HepG2 (cell line): ENCODE data around the gene RBBP8NL. TPM values are rescaled to one million over a fixed set of nuclear protein-coding genes. Genes with fewer than 3 reads are reported as not detected.

Experiments used
- ATAC-seq: fragments of 200-7000 bp; cut with Tn5 transposase; 3 replicates; pipeline ENCODE4 v1.9.1; 2020; ENCODE audit warnings: mild to moderate bottlenecking, moderate library complexity
- BruUV-seq: library from RNA; stranded (reverse); fragments of 400-500 nt; replicated peaks from 2 replicates; lab custom pipeline; 2021; lab: Mats Ljungman, UMichigan
- CTCF ChIA-PET: fragments of 300-600 bp; formaldehyde crosslinking; extraction: SDS; loops from one replicate; lab custom pipeline; 2021; ENCODE audit warnings: low total read pairs, inconsistent platforms, low intra/inter-chr PET ratio; lab: Yijun Ruan, JAX
- POLR2A ChIA-PET: fragments of 350-600 bp; sonication (Branson Sonifier 250); formaldehyde crosslinking; loops from one replicate; lab custom pipeline; 2020; ENCODE audit warnings: antibody characterized with exemption, inconsistent platforms; lab: Yijun Ruan, JAX
- DNase-seq: peaks from one replicate; pipeline ENCODE4 v3.0.0-alpha.2; 2015; ENCODE audit warnings: low spot score
- FAIRE-seq: peaks from 3 replicates; lab custom pipeline; 2011; peaks lifted over from hg19 to GRCh38; lab: Jason Lieb, UNC
- H2AFZ ChIP-seq: one replicate; pipeline ENCODE4 v1.6.1; 2011; ENCODE audit warnings: low read length, inconsistent platforms
- H3K27ac ChIP-seq: fragments of 300-600 bp; 3 replicates; pipeline ENCODE4 v1.8.0; 2011; ENCODE audit warnings: mixed run types, mild to moderate bottlenecking, mixed read lengths, low read length, inconsistent platforms; ENCODE audit not compliant: insufficient read depth; ENCODE audit errors: extremely low read length
- H3K27me3 ChIP-seq, 2 experiments: fragments of 200-600 bp in 1 of 2; 2 replicates in 1 of 2; 3 replicates in 1 of 2; pipeline versions ENCODE4 v1.6.0 to v1.8.0; 2011; ENCODE audit warnings: low read length in 2 of 2, mild to moderate bottlenecking in 2 of 2, moderate library complexity in 2 of 2, inconsistent platforms in 1 of 2; ENCODE audit not compliant: insufficient read depth in 2 of 2, control insufficient read depth in 1 of 2
- H3K36me3 ChIP-seq, 2 experiments: fragments of 200-600 bp in 1 of 2; replicated peaks in 1 of 2; 2 replicates in 1 of 2; 3 replicates in 1 of 2; pipeline versions ENCODE4 v1.5.1 to v1.8.0; 2011; ENCODE audit warnings: low read length in 2 of 2, inconsistent platforms in 1 of 2; ENCODE audit not compliant: insufficient read depth in 2 of 2, control insufficient read depth in 1 of 2
- H3K4me1 ChIP-seq: 2 replicates; pipeline ENCODE4 v1.5.1; 2012; ENCODE audit warnings: low read length, inconsistent platforms; ENCODE audit not compliant: insufficient read depth
- H3K4me2 ChIP-seq: 2 replicates; pipeline ENCODE4 v1.6.0; 2011; ENCODE audit warnings: low read depth, low read length, inconsistent platforms
- H3K4me3 ChIP-seq, 3 experiments: fragments of 200-600 bp in 1 of 3; sonication (generic), shearing (Covaris generic) in 1 of 3; replicated peaks in 1 of 3; 2 replicates each; pipeline ENCODE4 v1.5.1; 2011 to 2016; ENCODE audit warnings: low read length in 3 of 3, inconsistent platforms in 2 of 3, low read depth in 2 of 3, mild to moderate bottlenecking in 2 of 3, control low read depth in 1 of 3, mixed read lengths in 1 of 3; ENCODE audit not compliant: insufficient read depth in 1 of 3
- H3K79me2 ChIP-seq: one replicate; pipeline ENCODE4 v1.6.1; 2011; ENCODE audit warnings: low read length, inconsistent platforms; ENCODE audit not compliant: insufficient read depth
- H3K9ac ChIP-seq: 2 replicates; pipeline ENCODE4 v1.6.0; 2011; ENCODE audit warnings: mild to moderate bottlenecking, low read depth, low read length, inconsistent platforms; ENCODE audit not compliant: insufficient read depth
- H3K9me3 ChIP-seq: 2 replicates; pipeline ENCODE4 v1.5.1; 2012; ENCODE audit warnings: mild to moderate bottlenecking, low read length
- H4K20me1 ChIP-seq: 2 replicates; pipeline ENCODE4 v1.6.0; 2011; ENCODE audit warnings: inconsistent platforms, mild to moderate bottlenecking, low read length, moderate library complexity; ENCODE audit not compliant: insufficient read depth
- CAMTA2 ChIP-seq: sonication (generic); formaldehyde crosslinking; IDR thresholded peaks from 2 replicates; pipeline ENCODE4 v1.4.0; 2020; ENCODE audit warnings: mild to moderate bottlenecking, missing genetic modification reagents, borderline replicate concordance
- ETS1 ChIP-seq: sonication (generic); formaldehyde crosslinking; IDR thresholded peaks from 2 replicates; pipeline ENCODE4 v1.4.0; 2020; ENCODE audit warnings: missing genetic modification reagents
- PCBP1 ChIP-seq: fragments of 200-400 bp; formaldehyde crosslinking; IDR thresholded peaks from 2 replicates; pipeline ENCODE4 v1.6.1; 2017; ENCODE audit warnings: mild to moderate bottlenecking, low read depth, low read length, borderline replicate concordance
- TCF12 ChIP-seq, 2 experiments: fragments of 450-650 bp in 1 of 2; sonication (generic) in 1 of 2; formaldehyde crosslinking in 1 of 2; IDR thresholded peaks; 2 replicates each; pipeline versions ENCODE4 v1.6.1 to v1.8.0; 2017 to 2022; ENCODE audit warnings: antibody characterized with exemption in 1 of 2, mild to moderate bottlenecking in 1 of 2, missing genetic modification reagents in 1 of 2, moderate library complexity in 1 of 2
- WGBS: methylation state at CpG from one replicate; pipeline ENCODE4 v1.1.6; 2017; ENCODE audit warnings: low lambda C conversion rate; 5-methylcytosine and 5-hydroxymethylcytosine counted together
- in situ Hi-C: cut with HindIII; loops from 2 replicates; pipeline ENCODE4 v1.10.0; 2017; ENCODE audit warnings: low pct_unique_long_range_greater_than_20kb; ENCODE audit not compliant: extremely low pct_ligation_motif_present
- intact Hi-C: fragments of 100-400 bp; cut with micrococcal nuclease; formaldehyde crosslinking; loops from one replicate; pipeline ENCODE4 v1.10.0; 2022; ENCODE audit not compliant: unreplicated experiment
- polyA plus RNA-seq, 8 experiments: library from polyadenylated mRNA; depleted of rRNA in 3 of 8; stranded (reverse) in 7 of 8; unstranded in 1 of 8; fragments of >200 nt; fragmentation: Illumina TruSeq in 4 of 8; extraction: Trizol in 4 of 8; gene quantifications; 2 replicates each; pipeline versions ENCODE4 v1.2.1 to v1.2.3, GENCODE V29; 2011 to 2016; ENCODE audit warnings: low read depth in 4 of 8, missing spikeins in 1 of 8, mixed read lengths in 1 of 8; ENCODE audit not compliant: insufficient read depth in 1 of 8
- total RNA-seq, 5 experiments: library from RNA; depleted of rRNA; stranded (reverse); fragments of >200 nt; fragmentation: Illumina TruSeq; extraction: Trizol; gene quantifications; 2 replicates each; pipeline ENCODE4 v1.2.3, GENCODE V29; 2016; ENCODE audit warnings: low read depth in 1 of 5
- TF ChIP-seq, protein P1 (sequence below): sonication (generic); formaldehyde crosslinking; IDR thresholded peaks from 2 replicates; pipeline ENCODE4 v1.4.0; 2020; ENCODE audit warnings: mild to moderate bottlenecking, missing genetic modification reagents
- TF ChIP-seq, protein P2 (sequence below): sonication (generic); formaldehyde crosslinking; IDR thresholded peaks from 2 replicates; pipeline ENCODE4 v1.8.0; 2022; ENCODE audit warnings: mild to moderate bottlenecking, missing genetic modification reagents, moderate library complexity

RBBP8NL gene
- total and polyA plus RNA-seq, 2 of the 13 experiments (the other 11 are each of a cell fraction or from before 2014, with no cell fraction given): 0.69 to 0.86 TPM

- CTCF ChIA-PET: no interaction called here
- POLR2A ChIA-PET: no interaction called here
These were observed 648 bp upstream of the RBBP8NL start for GRCh38 chr20:62428002-62428372.

More at GRCh38 chr20:62428002-62428372, 648 bp upstream of the RBBP8NL start:
- no peak overlapping the region for H3K27ac ChIP-seq
- in situ Hi-C loops: no loop called here
- peaks cover 9% of the 10 kb centered on the region; the same call in 1 of the 2 replicates for H4K20me1 ChIP-seq
- no peaks in the 10 kb centered on the region for H3K9me3 ChIP-seq
- intact Hi-C loops: no loop called here
- H3K27me3 ChIP-seq: peaks cover 26 to 95% of the 10 kb centered on the region in 2 experiments
- no peak overlapping the region for H3K9ac ChIP-seq
- no peak for ATAC-seq
- H3K4me3 ChIP-seq: no peak overlapping the region
- H2AFZ ChIP-seq: no peak overlapping the region
- H3K36me3 ChIP-seq: no peaks in the 10 kb centered on the region
- BruUV-seq: no TSS peak
- no peak overlapping the region for H3K4me2 ChIP-seq
- no peaks in the 10 kb centered on the region for H3K79me2 ChIP-seq
- WGBS: 68% methylated on average over 7 of the region's 10 CpGs
- FAIRE-seq: no peak
- TF ChIP-seq, protein P1, sequence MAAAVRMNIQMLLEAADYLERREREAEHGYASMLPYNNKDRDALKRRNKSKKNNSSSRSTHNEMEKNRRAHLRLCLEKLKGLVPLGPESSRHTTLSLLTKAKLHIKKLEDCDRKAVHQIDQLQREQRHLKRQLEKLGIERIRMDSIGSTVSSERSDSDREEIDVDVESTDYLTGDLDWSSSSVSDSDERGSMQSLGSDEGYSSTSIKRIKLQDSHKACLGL: peak; percentile 50; the same call in 1 of the 2 replicates
- no peak for TF ChIP-seq TCF12 (IDR thresholded peaks at IDR 0.05)
- 0 out of 2 replicates have a peak, but pooled peaks have one; percentile 43 for TF ChIP-seq TCF12 (CRISPR knock-in tag; IDR thresholded peaks at IDR 0.05)
- TF ChIP-seq ETS1 (CRISPR knock-in tag): no peak
- TF ChIP-seq PCBP1: 0 out of 2 replicates have a peak, but pooled peaks have one; percentile 40
- TF ChIP-seq, protein P2, sequence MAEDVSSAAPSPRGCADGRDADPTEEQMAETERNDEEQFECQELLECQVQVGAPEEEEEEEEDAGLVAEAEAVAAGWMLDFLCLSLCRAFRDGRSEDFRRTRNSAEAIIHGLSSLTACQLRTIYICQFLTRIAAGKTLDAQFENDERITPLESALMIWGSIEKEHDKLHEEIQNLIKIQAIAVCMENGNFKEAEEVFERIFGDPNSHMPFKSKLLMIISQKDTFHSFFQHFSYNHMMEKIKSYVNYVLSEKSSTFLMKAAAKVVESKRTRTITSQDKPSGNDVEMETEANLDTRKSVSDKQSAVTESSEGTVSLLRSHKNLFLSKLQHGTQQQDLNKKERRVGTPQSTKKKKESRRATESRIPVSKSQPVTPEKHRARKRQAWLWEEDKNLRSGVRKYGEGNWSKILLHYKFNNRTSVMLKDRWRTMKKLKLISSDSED (CRISPR knock-in tag): no peak
- TF ChIP-seq CAMTA2 (CRISPR knock-in tag): 0 out of 2 replicates have a peak, but pooled peaks have one; percentile 18
- TF ChIP-seq, all 625 proteins: peak for 4
- peaks cover 47% of the 10 kb centered on the region for H3K4me1 ChIP-seq
- DNase-seq: no peak
